HEK293 (cell line): ENCODE results near the gene TLNRD1.

Experiments used
- CTCF ChIA-PET: fragments of 350-600 bp; formaldehyde crosslinking; extraction: SDS; loops from one replicate; lab custom pipeline; 2021; ENCODE audit warnings: antibody characterized with exemption; lab: Yijun Ruan, JAX
- POLR2A ChIA-PET: fragments of 300-600 bp; formaldehyde crosslinking; extraction: SDS; loops from one replicate; lab custom pipeline; 2020; ENCODE audit warnings: antibody characterized with exemption, inconsistent platforms; lab: Yijun Ruan, JAX
- H3K27ac ChIP-seq: fragments of 200-500 bp; sonication (Bioruptor generic); 2 replicates; pipeline ENCODE4 v1.5.1; 2014; ENCODE audit warnings: low read depth, low read length, control low read depth, inconsistent platforms; ENCODE audit errors: extremely low read depth
- H3K36me3 ChIP-seq, 2 experiments: fragments of 200-500 bp in 1 of 2; sonication (Bioruptor generic) in 1 of 2; 1 replicate in 1 of 2; 2 replicates in 1 of 2; pipeline ENCODE4 v1.5.1; 2014 to 2017; ENCODE audit warnings: inconsistent platforms in 2 of 2, low read length in 2 of 2; ENCODE audit not compliant: control insufficient read depth in 2 of 2, insufficient read depth in 1 of 2
- H3K4me1 ChIP-seq: fragments of 200-500 bp; sonication (Bioruptor generic); 2 replicates; pipeline ENCODE4 v1.5.1; 2014; ENCODE audit warnings: mild to moderate bottlenecking, low read length, inconsistent platforms; ENCODE audit not compliant: control insufficient read depth, insufficient read depth
- H3K4me3 ChIP-seq: 2 replicates; pipeline ENCODE4 v1.5.1; 2011; ENCODE audit warnings: low read depth, mild to moderate bottlenecking, control low read depth, low read length, moderate library complexity
- H3K9me3 ChIP-seq: fragments of 200-500 bp; sonication (Bioruptor generic); 2 replicates; pipeline ENCODE4 v1.5.1; 2014; ENCODE audit warnings: low read depth, low read length, inconsistent platforms; ENCODE audit not compliant: control insufficient read depth, insufficient read depth
- BCL11B ChIP-seq: fragments of 450-650 bp; formaldehyde crosslinking; IDR thresholded peaks from 2 replicates; pipeline ENCODE4 v1.5.1; 2016; ENCODE audit warnings: low read depth, missing biosample characterization, missing genetic modification characterization
- BCL6B ChIP-seq: fragments of 450-650 bp; formaldehyde crosslinking; IDR thresholded peaks from 2 replicates; pipeline ENCODE4 v1.5.1; 2017; ENCODE audit warnings: missing biosample characterization, missing genetic modification characterization
- FEZF1 ChIP-seq: fragments of 450-650 bp; formaldehyde crosslinking; IDR thresholded peaks from 2 replicates; pipeline ENCODE4 v1.5.1; 2016; ENCODE audit warnings: missing biosample characterization, missing genetic modification characterization
- HIC1 ChIP-seq: fragments of 450-650 bp; formaldehyde crosslinking; IDR thresholded peaks from 2 replicates; pipeline ENCODE4 v1.5.1; 2016; ENCODE audit warnings: missing biosample characterization, missing genetic modification characterization
- HOXC10 ChIP-seq: sonication (generic); formaldehyde crosslinking; IDR thresholded peaks from 2 replicates; pipeline ENCODE4 v1.8.1; 2023; ENCODE audit warnings: mild to moderate bottlenecking, missing genetic modification reagents
- KLF10 ChIP-seq: fragments of 450-650 bp; IDR thresholded peaks from 2 replicates; pipeline ENCODE4 v1.5.1; 2018; ENCODE audit warnings: missing biosample characterization, mild to moderate bottlenecking, missing genetic modification characterization
- KLF8 ChIP-seq: fragments of 450-650 bp; formaldehyde crosslinking; IDR thresholded peaks from 2 replicates; pipeline ENCODE4 v1.5.1; 2016; ENCODE audit warnings: missing biosample characterization, missing genetic modification characterization
- SP3 ChIP-seq: fragments of 450-650 bp; formaldehyde crosslinking; IDR thresholded peaks from 2 replicates; pipeline ENCODE4 v1.5.1; 2016; ENCODE audit warnings: missing biosample characterization, missing genetic modification characterization
- ZNF155 ChIP-seq: fragments of 450-650 bp; formaldehyde crosslinking; IDR thresholded peaks from 2 replicates; pipeline ENCODE4 v1.5.1; 2016; ENCODE audit warnings: missing biosample characterization, missing genetic modification characterization
- ZNF248 ChIP-seq: fragments of 450-650 bp; formaldehyde crosslinking; IDR thresholded peaks from 2 replicates; pipeline ENCODE4 v1.5.1; 2017; ENCODE audit warnings: missing biosample characterization, missing genetic modification characterization
- ZNF362 ChIP-seq: fragments of 450-650 bp; formaldehyde crosslinking; IDR thresholded peaks from 2 replicates; pipeline ENCODE4 v1.5.1; 2016; ENCODE audit warnings: missing biosample characterization, missing genetic modification characterization
- ZNF391 ChIP-seq: fragments of 450-650 bp; formaldehyde crosslinking; IDR thresholded peaks from 2 replicates; pipeline ENCODE4 v1.5.1; 2016; ENCODE audit warnings: low read depth, missing biosample characterization, missing genetic modification characterization, borderline replicate concordance
- ZNF529 ChIP-seq: fragments of 450-650 bp; formaldehyde crosslinking; IDR thresholded peaks from 2 replicates; pipeline ENCODE4 v1.5.1; 2017; ENCODE audit warnings: missing genetic modification characterization, missing biosample characterization; ENCODE audit not compliant: insufficient replicate concordance
- ZNF558 ChIP-seq: fragments of 450-650 bp; formaldehyde crosslinking; IDR thresholded peaks from 2 replicates; pipeline ENCODE4 v1.5.1; 2016; ENCODE audit warnings: missing biosample characterization, missing genetic modification characterization
- ZNF76 ChIP-seq: fragments of 450-650 bp; formaldehyde crosslinking; IDR thresholded peaks from 2 replicates; pipeline ENCODE4; 2016; ENCODE audit warnings: low read depth, missing biosample characterization, missing genetic modification characterization, borderline replicate concordance
- ZNF785 ChIP-seq: fragments of 450-650 bp; formaldehyde crosslinking; IDR thresholded peaks from 2 replicates; pipeline ENCODE4 v1.5.1; 2016; ENCODE audit warnings: missing biosample characterization, missing genetic modification characterization
- TF ChIP-seq, protein P1 (sequence below): fragments of 450-650 bp; formaldehyde crosslinking; IDR thresholded peaks from 2 replicates; pipeline ENCODE4 v1.5.1; 2016; ENCODE audit warnings: missing biosample characterization, missing genetic modification characterization, borderline replicate concordance
- TF ChIP-seq, protein P2 (sequence below): fragments of 450-650 bp; formaldehyde crosslinking; IDR thresholded peaks from 2 replicates; pipeline ENCODE4 v1.5.1; 2016; ENCODE audit warnings: missing biosample characterization, missing genetic modification characterization
- TF ChIP-seq, protein P3 (sequence below): fragments of 450-650 bp; formaldehyde crosslinking; IDR thresholded peaks from 2 replicates; pipeline ENCODE4 v1.5.1; 2016; ENCODE audit warnings: missing biosample characterization, missing genetic modification characterization
- TF ChIP-seq, protein P4 (sequence below): fragments of 450-650 bp; formaldehyde crosslinking; IDR thresholded peaks from 2 replicates; pipeline ENCODE4 v1.5.1; 2016; ENCODE audit warnings: missing biosample characterization, missing genetic modification characterization

Gene TLNRD1

DNA sequence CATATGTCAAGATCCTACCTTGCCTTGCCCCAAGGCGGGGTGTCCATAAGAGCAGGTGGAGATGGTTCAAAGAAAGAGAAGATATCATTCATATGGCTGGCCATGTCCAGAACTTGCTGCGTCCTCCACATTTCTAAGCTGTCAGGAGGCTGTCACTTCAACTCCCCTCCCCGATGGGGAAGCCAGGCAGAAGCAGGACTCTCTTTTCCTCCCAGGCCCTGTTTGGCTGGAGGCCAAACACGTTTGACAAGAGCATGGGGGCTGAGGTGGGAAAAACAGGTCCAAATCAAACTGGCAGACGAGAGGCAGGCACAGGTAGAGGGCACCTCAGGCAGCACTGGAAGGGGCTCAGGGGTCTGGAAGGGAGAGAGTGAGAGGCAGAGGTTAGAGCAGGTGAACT is 48.8 kb upstream of the TLNRD1 start:
- Histone ChIP-seq H3K27ac (no peak overlapping the region), H3K9me3 (no peaks in the 10 kb centered on the region), H3K36me3 (peaks cover 0 to 31% of the 10 kb centered on the region in 2 experiments; a peak in 2 of 3 replicates), H3K4me1 (peaks cover 3% of the 10 kb centered on the region; the same call in 1 of the 2 replicates), H3K4me3 (no peak overlapping the region)
- no peak for TF ChIP-seq ZNF785
- no peak for TF ChIP-seq BCL6B (tag by site-specific recombination)
- TF ChIP-seq FEZF1, result no peak
- TF ChIP-seq, protein P1, sequence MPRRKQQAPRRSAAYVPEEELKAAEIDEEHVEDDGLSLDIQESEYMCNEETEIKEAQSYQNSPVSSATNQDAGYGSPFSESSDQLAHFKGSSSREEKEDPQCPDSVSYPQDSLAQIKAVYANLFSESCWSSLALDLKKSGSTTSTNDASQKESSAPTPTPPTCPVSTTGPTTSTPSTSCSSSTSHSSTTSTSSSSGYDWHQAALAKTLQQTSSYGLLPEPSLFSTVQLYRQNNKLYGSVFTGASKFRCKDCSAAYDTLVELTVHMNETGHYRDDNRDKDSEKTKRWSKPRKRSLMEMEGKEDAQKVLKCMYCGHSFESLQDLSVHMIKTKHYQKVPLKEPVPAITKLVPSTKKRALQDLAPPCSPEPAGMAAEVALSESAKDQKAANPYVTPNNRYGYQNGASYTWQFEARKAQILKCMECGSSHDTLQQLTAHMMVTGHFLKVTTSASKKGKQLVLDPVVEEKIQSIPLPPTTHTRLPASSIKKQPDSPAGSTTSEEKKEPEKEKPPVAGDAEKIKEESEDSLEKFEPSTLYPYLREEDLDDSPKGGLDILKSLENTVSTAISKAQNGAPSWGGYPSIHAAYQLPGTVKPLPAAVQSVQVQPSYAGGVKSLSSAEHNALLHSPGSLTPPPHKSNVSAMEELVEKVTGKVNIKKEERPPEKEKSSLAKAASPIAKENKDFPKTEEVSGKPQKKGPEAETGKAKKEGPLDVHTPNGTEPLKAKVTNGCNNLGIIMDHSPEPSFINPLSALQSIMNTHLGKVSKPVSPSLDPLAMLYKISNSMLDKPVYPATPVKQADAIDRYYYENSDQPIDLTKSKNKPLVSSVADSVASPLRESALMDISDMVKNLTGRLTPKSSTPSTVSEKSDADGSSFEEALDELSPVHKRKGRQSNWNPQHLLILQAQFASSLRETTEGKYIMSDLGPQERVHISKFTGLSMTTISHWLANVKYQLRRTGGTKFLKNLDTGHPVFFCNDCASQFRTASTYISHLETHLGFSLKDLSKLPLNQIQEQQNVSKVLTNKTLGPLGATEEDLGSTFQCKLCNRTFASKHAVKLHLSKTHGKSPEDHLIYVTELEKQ, result no peak
- no peak for TF ChIP-seq HIC1 (tag by site-specific recombination)
- no peak for TF ChIP-seq ZNF529 (tag by site-specific recombination)
- no peak for TF ChIP-seq ZNF362 (tag by site-specific recombination)
- no peak for TF ChIP-seq ZNF558 (tag by site-specific recombination)
- TF ChIP-seq SP3 (tag by site-specific recombination), result no peak
- TF ChIP-seq, protein P2, sequence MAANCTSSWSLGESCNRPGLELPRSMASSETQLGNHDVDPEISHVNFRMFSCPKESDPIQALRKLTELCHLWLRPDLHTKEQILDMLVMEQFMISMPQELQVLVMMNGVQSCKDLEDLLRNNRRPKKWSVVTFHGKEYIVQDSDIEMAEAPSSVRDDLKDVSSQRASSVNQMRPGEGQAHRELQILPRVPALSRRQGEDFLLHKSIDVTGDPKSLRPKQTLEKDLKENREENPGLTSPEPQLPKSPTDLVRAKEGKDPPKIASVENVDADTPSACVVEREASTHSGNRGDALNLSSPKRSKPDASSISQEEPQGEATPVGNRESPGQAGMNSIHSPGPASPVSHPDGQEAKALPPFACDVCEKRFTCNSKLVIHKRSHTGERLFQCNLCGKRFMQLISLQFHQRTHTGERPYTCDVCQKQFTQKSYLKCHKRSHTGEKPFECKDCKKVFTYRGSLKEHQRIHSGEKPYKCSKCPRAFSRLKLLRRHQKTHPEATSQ (tag by site-specific recombination), result no peak
- TF ChIP-seq ZNF155, result no peak
- TF ChIP-seq KLF10 (tag by site-specific recombination), result no peak
- no peak for TF ChIP-seq BCL11B (tag by site-specific recombination)
- TF ChIP-seq, protein P3, sequence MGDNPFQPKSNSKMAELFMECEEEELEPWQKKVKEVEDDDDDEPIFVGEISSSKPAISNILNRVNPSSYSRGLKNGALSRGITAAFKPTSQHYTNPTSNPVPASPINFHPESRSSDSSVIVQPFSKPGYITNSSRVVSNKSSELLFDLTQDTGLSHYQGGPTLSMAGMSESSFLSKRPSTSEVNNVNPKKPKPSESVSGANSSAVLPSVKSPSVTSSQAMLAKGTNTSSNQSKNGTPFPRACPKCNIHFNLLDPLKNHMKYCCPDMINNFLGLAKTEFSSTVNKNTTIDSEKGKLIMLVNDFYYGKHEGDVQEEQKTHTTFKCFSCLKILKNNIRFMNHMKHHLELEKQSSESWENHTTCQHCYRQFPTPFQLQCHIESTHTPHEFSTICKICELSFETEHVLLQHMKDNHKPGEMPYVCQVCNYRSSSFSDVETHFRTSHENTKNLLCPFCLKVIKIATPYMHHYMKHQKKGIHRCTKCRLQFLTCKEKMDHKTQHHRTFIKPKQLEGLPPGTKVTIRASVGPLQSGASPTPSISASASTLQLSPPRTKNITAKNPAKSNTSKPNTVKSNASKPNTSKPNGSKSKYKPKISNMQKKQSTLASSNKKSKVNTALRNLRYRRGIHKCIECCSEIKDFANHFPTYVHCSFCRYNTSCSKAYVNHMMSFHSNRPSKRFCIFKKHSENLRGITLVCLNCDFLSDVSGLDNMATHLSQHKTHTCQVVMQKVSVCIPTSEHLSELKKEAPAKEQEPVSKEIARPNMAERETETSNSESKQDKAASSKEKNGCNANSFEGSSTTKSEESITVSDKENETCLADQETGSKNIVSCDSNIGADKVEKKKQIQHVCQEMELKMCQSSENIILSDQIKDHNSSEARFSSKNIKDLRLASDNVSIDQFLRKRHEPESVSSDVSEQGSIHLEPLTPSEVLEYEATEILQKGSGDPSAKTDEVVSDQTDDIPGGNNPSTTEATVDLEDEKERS (tag by site-specific recombination), result no peak
- TF ChIP-seq, protein P4, sequence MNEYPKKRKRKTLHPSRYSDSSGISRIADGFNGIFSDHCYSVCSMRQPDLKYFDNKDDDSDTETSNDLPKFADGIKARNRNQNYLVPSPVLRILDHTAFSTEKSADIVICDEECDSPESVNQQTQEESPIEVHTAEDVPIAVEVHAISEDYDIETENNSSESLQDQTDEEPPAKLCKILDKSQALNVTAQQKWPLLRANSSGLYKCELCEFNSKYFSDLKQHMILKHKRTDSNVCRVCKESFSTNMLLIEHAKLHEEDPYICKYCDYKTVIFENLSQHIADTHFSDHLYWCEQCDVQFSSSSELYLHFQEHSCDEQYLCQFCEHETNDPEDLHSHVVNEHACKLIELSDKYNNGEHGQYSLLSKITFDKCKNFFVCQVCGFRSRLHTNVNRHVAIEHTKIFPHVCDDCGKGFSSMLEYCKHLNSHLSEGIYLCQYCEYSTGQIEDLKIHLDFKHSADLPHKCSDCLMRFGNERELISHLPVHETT, result no peak
- no peak for TF ChIP-seq HOXC10 (CRISPR knock-in tag)
- no peak for TF ChIP-seq ZNF76 (tag by site-specific recombination)
- TF ChIP-seq KLF8 (tag by site-specific recombination), result no peak
- TF ChIP-seq ZNF248 (tag by site-specific recombination), result no peak
- no peak for TF ChIP-seq ZNF391 (tag by site-specific recombination)
- ChIA-PET CTCF (interaction anchor here (0.6 to 4.0 kb wide), 6 partner anchors 17 to 496 kb away, joined by 3 to 22 read pairs (median 4); no protein-coding TSS in a partner anchor), POLR2A (no interaction called here)
